GM12892 (cell line): Measurements from ENCODE around the gene ZFR2.
"Not testable (repeated sequence)": the region's sequence is repeated elsewhere in the genome, so short reads cannot be mapped to it uniquely, and the experiment has no call there.

Experiments
- POLR2A ChIP-seq: IDR thresholded peaks from 2 replicates; pipeline ENCODE4 v1.6.1; 2011; ENCODE audit warnings: low read depth, low read length, control low read depth
- POLR2AphosphoS5 ChIP-seq: IDR thresholded peaks from 2 replicates; pipeline ENCODE4 v1.6.1; 2011; ENCODE audit warnings: low read depth, low read length, control low read depth
- TAF1 ChIP-seq: IDR thresholded peaks from 2 replicates; pipeline ENCODE4 v1.6.1; 2011; ENCODE audit warnings: low read depth, mild to moderate bottlenecking, control low read depth, low read length, borderline replicate concordance

- not testable (repeated sequence) for TF ChIP-seq POLR2A, TAF1, POLR2AphosphoS5
These were observed 111.1 kb downstream of the ZFR2 start for GRCh38 chr19:3757705-3758104.
